ENCODE data around the gene RHOU. TPM values are rescaled to one million over a fixed set of nuclear protein-coding genes. Genes with fewer than 3 reads are reported as not detected.

The RHOU gene
- polyA plus RNA-seq, 1 donor from 2014 or later, result 13.0 TPM

GRCh38 chr1:228723921-228724320 lies 11.4 kb upstream of the RHOU start:
- Histone ChIP-seq H2AFZ (ENCODE audit: low read depth, low read length) (no peak overlapping the region), H3K27ac (ENCODE audit: low read length) (no peak overlapping the region)

DNA sequence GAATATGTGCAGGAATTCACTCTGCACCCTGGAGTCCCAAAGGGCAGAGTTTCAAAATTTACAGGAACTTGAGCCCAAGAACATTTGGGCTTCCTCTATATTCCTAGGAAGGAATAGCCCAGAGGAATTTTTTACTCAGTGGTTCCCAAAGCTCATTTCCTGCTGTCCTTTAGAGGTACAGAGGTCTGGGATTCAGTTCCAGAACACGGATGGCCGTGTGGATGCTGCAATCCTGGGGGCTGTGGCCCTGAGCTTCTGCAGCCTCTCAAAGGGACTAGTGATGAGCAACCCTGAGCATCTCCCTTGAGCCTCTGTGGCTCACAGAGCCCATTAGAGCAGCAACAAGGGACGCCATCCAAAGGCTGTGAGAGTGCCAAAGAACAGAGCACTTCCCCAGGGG lies 10.1 kb upstream of the RHOU start:
- no peak overlapping the region for H3K4me2 ChIP-seq (ENCODE audit: low read length)
- H3K27me3 ChIP-seq (ENCODE audit: insufficient read depth, low read depth, low read length), result no peaks in the 10 kb centered on the region
- no peaks in the 10 kb centered on the region for H3K36me3 ChIP-seq (ENCODE audit: insufficient read depth, low read length)
- no peak overlapping the region for H3K27ac ChIP-seq (ENCODE audit: low read length)
- no peaks in the 10 kb centered on the region for H3K79me2 ChIP-seq (replicated peaks; ENCODE audit: insufficient read depth, low read length)
- H3K9me3 ChIP-seq (ENCODE audit: low read length), result no peaks in the 10 kb centered on the region
- H3K9me2 ChIP-seq (ENCODE audit: insufficient read depth, low read length), result no peaks in the 10 kb centered on the region
- H2AFZ ChIP-seq (ENCODE audit: low read depth, low read length), result no peak overlapping the region
- H4K20me1 ChIP-seq (ENCODE audit: insufficient read depth), result no peaks in the 10 kb centered on the region
- TF ChIP-seq MXI1 (conservative IDR thresholded peaks at IDR 0.05; ENCODE audit: poor library complexity, severe bottlenecking), result no peak
- no peak for TF ChIP-seq TAF1 (IDR thresholded peaks at IDR 0.05; ENCODE audit: low read depth)
- TF ChIP-seq EZH2 (IDR thresholded peaks at IDR 0.05; ENCODE audit: borderline replicate concordance, insufficient read depth, low read length, poor library complexity, severe bottlenecking), result no peak
- no peak overlapping the region for H3K9ac ChIP-seq (ENCODE audit: low read length)
- H3K4me3 ChIP-seq (ENCODE audit: low read length), result no peak overlapping the region
- H3F3A ChIP-seq (ENCODE audit: insufficient read depth, low read length, poor library complexity, severe bottlenecking), result no peaks in the 10 kb centered on the region

More at GRCh38 chr1:228723921-228724320, 11.4 kb upstream of the RHOU start:
- Histone ChIP-seq H3K9ac (ENCODE audit: low read length) (no peak overlapping the region), H3K36me3 (ENCODE audit: insufficient read depth, low read length) (no peaks in the 10 kb centered on the region), H3K4me3 (ENCODE audit: low read length) (no peak overlapping the region), H3K9me3 (ENCODE audit: low read length) (no peaks in the 10 kb centered on the region), H3K79me2 (replicated peaks; ENCODE audit: insufficient read depth, low read length) (no peaks in the 10 kb centered on the region), H4K20me1 (ENCODE audit: insufficient read depth) (no peaks in the 10 kb centered on the region), H3F3A (ENCODE audit: insufficient read depth, low read length, poor library complexity, severe bottlenecking) (no peaks in the 10 kb centered on the region), H3K9me2 (ENCODE audit: insufficient read depth, low read length) (no peaks in the 10 kb centered on the region), H3K4me2 (ENCODE audit: low read length) (no peak overlapping the region), H3K27me3 (ENCODE audit: insufficient read depth, low read depth, low read length) (no peaks in the 10 kb centered on the region)
- TF ChIP-seq, protein P1, sequence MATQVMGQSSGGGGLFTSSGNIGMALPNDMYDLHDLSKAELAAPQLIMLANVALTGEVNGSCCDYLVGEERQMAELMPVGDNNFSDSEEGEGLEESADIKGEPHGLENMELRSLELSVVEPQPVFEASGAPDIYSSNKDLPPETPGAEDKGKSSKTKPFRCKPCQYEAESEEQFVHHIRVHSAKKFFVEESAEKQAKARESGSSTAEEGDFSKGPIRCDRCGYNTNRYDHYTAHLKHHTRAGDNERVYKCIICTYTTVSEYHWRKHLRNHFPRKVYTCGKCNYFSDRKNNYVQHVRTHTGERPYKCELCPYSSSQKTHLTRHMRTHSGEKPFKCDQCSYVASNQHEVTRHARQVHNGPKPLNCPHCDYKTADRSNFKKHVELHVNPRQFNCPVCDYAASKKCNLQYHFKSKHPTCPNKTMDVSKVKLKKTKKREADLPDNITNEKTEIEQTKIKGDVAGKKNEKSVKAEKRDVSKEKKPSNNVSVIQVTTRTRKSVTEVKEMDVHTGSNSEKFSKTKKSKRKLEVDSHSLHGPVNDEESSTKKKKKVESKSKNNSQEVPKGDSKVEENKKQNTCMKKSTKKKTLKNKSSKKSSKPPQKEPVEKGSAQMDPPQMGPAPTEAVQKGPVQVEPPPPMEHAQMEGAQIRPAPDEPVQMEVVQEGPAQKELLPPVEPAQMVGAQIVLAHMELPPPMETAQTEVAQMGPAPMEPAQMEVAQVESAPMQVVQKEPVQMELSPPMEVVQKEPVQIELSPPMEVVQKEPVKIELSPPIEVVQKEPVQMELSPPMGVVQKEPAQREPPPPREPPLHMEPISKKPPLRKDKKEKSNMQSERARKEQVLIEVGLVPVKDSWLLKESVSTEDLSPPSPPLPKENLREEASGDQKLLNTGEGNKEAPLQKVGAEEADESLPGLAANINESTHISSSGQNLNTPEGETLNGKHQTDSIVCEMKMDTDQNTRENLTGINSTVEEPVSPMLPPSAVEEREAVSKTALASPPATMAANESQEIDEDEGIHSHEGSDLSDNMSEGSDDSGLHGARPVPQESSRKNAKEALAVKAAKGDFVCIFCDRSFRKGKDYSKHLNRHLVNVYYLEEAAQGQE (IDR thresholded peaks at IDR 0.05; ENCODE audit: borderline replicate concordance), result no peak
- TF ChIP-seq SMC3 (conservative IDR thresholded peaks at IDR 0.05; ENCODE audit: poor library complexity), result no peak
- no peak for TF ChIP-seq RAD21 (conservative IDR thresholded peaks at IDR 0.05)
- TF ChIP-seq EP300 (conservative IDR thresholded peaks at IDR 0.05; ENCODE audit: poor library complexity, severe bottlenecking), result no peak
- no peak for TF ChIP-seq POLR2AphosphoS5 (IDR thresholded peaks at IDR 0.05)
- no peak for TF ChIP-seq TAF1 (IDR thresholded peaks at IDR 0.05; ENCODE audit: low read depth)
- no peak for TF ChIP-seq MXI1 (conservative IDR thresholded peaks at IDR 0.05; ENCODE audit: poor library complexity, severe bottlenecking)
- no peak for TF ChIP-seq EZH2 (IDR thresholded peaks at IDR 0.05; ENCODE audit: borderline replicate concordance, insufficient read depth, low read length, poor library complexity, severe bottlenecking)
- TF ChIP-seq, protein P2, sequence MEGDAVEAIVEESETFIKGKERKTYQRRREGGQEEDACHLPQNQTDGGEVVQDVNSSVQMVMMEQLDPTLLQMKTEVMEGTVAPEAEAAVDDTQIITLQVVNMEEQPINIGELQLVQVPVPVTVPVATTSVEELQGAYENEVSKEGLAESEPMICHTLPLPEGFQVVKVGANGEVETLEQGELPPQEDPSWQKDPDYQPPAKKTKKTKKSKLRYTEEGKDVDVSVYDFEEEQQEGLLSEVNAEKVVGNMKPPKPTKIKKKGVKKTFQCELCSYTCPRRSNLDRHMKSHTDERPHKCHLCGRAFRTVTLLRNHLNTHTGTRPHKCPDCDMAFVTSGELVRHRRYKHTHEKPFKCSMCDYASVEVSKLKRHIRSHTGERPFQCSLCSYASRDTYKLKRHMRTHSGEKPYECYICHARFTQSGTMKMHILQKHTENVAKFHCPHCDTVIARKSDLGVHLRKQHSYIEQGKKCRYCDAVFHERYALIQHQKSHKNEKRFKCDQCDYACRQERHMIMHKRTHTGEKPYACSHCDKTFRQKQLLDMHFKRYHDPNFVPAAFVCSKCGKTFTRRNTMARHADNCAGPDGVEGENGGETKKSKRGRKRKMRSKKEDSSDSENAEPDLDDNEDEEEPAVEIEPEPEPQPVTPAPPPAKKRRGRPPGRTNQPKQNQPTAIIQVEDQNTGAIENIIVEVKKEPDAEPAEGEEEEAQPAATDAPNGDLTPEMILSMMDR (IDR thresholded peaks at IDR 0.05; ENCODE audit: poor library complexity, severe bottlenecking), result no peak

Measured in neural cell (in vitro differentiated cells).